Measurements from ENCODE around the gene ZGPAT. TPM values are rescaled to one million over a fixed set of nuclear protein-coding genes. Genes with fewer than 3 reads are reported as not detected.
A peak's percentile ranks its signal among the peaks of the same experiment; 100 is the strongest.

The ZGPAT gene
- total and polyA plus RNA-seq, 12 donors: 11.8 to 44.7 (median 16.1) TPM

DNA sequence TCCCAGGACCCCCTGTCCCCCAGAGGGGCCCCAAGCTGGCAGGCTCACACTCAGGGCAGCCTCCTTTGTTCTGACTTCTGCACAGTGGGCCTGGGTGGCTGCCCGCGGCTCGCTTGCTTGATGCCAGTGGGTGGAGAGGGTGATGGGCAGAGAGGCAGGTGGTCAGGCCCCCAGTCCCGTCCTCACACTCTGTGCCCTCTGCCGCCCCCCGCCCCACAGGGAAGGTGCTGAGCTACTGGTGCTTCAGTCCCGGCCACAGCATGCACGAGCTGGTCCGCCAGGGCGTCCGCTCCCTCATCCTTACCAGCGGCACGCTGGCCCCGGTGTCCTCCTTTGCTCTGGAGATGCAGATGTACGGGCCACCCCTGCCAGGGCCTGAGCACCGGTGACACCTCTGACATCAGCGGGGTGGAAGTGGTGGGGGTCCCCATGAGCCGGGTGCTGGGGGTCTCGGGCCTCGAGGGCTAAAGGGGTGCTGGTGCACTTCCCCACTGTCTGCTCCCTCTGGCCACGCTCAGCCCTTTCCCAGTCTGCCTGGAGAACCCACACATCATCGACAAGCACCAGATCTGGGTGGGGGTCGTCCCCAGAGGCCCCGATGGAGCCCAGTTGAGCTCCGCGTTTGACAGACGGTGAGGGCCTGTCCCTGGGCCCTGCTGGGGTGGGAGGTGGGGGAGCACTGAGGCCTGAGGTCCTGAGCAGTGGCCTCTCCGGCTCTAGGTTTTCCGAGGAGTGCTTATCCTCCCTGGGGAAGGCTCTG lies 20.2 kb upstream of the ZGPAT start:
- intact Hi-C loops (cut with DNase I): loop anchor here in 1 of 10 donors (5.0 kb wide), 1 partner anchor 365 kb away; no protein-coding TSS in a partner anchor
- Histone ChIP-seq H3K4me1 (peaks cover 24 to 70% (median 47%) of the 10 kb centered on the region in 9 donors), H3K9me3 (no peaks in the 10 kb centered on the region), H3K27me3 (no peaks in the 10 kb centered on the region), H3K4me3 (peak overlapping the region in 4 of 10 donors; percentile 8 to 25 (median 20)), H3K27ac (peak overlapping the region; percentile 79 to 96 (median 93)), H3K36me3 (peaks cover 0 to 9% (median 0%) of the 10 kb centered on the region in 9 donors)
- ATAC-seq: no peak
- TF ChIP-seq, protein P1, sequence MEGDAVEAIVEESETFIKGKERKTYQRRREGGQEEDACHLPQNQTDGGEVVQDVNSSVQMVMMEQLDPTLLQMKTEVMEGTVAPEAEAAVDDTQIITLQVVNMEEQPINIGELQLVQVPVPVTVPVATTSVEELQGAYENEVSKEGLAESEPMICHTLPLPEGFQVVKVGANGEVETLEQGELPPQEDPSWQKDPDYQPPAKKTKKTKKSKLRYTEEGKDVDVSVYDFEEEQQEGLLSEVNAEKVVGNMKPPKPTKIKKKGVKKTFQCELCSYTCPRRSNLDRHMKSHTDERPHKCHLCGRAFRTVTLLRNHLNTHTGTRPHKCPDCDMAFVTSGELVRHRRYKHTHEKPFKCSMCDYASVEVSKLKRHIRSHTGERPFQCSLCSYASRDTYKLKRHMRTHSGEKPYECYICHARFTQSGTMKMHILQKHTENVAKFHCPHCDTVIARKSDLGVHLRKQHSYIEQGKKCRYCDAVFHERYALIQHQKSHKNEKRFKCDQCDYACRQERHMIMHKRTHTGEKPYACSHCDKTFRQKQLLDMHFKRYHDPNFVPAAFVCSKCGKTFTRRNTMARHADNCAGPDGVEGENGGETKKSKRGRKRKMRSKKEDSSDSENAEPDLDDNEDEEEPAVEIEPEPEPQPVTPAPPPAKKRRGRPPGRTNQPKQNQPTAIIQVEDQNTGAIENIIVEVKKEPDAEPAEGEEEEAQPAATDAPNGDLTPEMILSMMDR (IDR thresholded peaks at IDR 0.05): no peak
- no peak for DNase-seq
- WGBS, 2 donors: 85 to 88% methylated on average over 28 to 29 of the region's 29 CpGs

DNA sequence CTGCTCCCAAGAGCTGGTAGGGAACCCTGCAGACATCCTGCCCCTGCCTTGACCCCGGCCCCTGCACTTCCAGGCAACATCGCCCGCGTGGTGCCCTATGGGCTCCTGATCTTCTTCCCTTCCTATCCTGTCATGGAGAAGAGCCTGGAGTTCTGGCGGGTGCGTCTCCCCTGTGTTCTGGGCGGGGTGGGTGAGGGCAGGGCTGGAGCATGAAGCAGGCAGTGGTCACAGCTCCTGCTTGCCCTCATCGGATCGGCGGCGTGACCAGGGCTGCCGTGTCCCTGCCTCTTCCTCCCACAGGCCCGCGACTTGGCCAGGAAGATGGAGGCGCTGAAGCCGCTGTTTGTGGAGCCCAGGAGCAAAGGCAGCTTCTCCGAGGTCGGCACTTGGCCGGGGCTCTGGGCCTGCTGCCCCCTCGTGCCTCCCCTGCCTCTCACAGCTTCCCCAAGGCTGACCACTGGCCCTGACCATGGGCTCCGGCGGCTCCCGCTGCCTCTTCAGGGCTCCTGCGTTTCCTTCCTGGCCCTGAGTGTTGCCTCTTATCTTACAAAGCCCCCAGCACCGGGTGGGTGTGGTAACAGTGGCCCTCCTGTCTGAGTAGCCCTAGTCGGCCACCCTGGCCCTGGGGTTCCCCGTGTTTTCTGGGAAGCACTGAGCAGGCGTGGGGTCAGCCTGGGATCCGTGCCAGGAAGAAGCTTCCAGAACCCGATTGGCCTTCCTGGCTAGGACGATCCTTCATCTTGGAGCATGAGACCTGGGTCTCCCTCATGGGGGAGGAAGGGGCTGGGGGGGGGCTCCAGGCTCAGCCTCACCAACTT lies 19.4 kb upstream of the ZGPAT start:
- TF ChIP-seq, protein P1 (IDR thresholded peaks at IDR 0.05): no peak
- no peaks in the 10 kb centered on the region for H3K27me3 ChIP-seq
- H3K9me3 ChIP-seq: no peaks in the 10 kb centered on the region
- WGBS, 2 donors: 64 to 70% methylated on average over 31 of the region's 31 CpGs
- intact Hi-C loops (cut with DNase I): loop anchor here in 1 of 10 donors (5.0 kb wide), 1 partner anchor 364 kb away; no protein-coding TSS in a partner anchor
- H3K36me3 ChIP-seq: peaks cover 0 to 9% (median 0%) of the 10 kb centered on the region in 9 donors
- peaks cover 24 to 62% (median 38%) of the 10 kb centered on the region in 9 donors for H3K4me1 ChIP-seq
- DNase-seq (peak in 1 of 2 donors; percentile 33), ATAC-seq (no peak)
- H3K27ac ChIP-seq: peak overlapping the region; percentile 22 to 96 (median 93)
- no peak overlapping the region for H3K4me3 ChIP-seq

DNA sequence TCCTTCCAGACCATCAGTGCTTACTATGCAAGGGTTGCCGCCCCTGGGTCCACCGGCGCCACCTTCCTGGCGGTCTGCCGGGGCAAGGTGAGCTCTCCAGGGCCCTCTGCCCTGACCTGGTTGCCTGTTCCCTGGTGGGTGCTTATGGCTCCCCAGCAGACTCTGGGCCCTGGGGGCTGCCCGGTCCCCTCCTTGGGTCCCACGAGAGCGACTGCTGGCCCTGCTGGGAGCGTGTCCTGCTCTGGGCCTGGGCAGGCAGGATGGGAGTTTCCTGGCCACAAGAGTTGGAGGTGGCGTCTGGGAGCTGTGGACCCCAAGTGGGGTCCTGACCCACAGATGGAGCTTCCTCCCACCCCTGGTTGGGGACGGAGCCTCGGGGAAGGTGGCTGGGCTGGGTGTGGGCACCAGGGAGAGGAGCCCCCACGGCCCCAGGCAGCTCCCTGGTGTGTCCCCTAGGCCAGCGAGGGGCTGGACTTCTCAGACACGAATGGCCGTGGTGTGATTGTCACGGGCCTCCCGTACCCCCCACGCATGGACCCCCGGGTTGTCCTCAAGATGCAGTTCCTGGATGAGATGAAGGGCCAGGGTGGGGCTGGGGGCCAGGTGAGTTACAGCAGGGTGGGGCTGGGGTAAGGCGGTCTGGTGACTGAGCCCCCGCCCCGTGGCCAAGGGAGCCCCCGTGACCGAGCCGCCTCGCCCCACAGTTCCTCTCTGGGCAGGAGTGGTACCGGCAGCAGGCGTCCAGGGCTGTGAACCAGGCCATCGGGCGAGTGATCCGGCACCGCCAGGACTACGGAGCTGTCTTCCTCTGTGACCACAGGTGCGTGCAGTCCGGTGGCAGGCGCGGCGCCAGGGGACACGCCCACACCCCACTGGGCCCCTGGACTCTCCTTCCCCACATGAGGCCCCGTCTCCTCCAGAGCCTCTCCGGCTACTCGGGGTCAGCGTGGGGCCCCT lies 18.5 kb upstream of the ZGPAT start:
- DNase-seq (peak in 1 of 2 donors; percentile 10), ATAC-seq (no peak)
- 93 to 95% methylated on average over 42 to 44 of the region's 44 CpGs for WGBS, 2 donors
- no peak overlapping the region for H3K4me3 ChIP-seq
- TF ChIP-seq, protein P1 (IDR thresholded peaks at IDR 0.05): no peak
- peaks cover 0 to 15% (median 0%) of the 10 kb centered on the region in 9 donors for H3K36me3 ChIP-seq
- H3K9me3 ChIP-seq: no peaks in the 10 kb centered on the region
- intact Hi-C loops (cut with DNase I): loop anchor here in 1 of 10 donors (5.0 kb wide), 1 partner anchor 363 kb away; no protein-coding TSS in a partner anchor
- H3K4me1 ChIP-seq: peaks cover 24 to 62% (median 37%) of the 10 kb centered on the region in 9 donors
- peak overlapping the region in 7 of 10 donors; percentile 53 to 96 (median 92) for H3K27ac ChIP-seq
- H3K27me3 ChIP-seq: no peaks in the 10 kb centered on the region
